ENCODE measurements around the gene ARHGEF4.

- TF ChIP-seq EZH2 (IDR thresholded peaks at IDR 0.05; ENCODE audit: low read depth) (no peak), CTCF (conservative IDR thresholded peaks at IDR 0.05) (no peak)
Measured at GRCh38 chr2:130808482-130809268, 28.0 kb upstream of the ARHGEF4 start.
